Erythroblast (primary cell): ENCODE measurements around the gene ZNF691.

Source experiments
- DNase-seq, 2 experiments: peaks; one replicate each; lab custom pipeline; 2025; lab: John Stamatoyannopoulos, UW
- GATA1 ChIP-seq: IDR thresholded peaks from 2 replicates; pipeline ENCODE4 v1.6.1; 2011; ENCODE audit warnings: low read depth, mild to moderate bottlenecking, control low read depth, low read length, moderate library complexity
- POLR2A ChIP-seq: IDR thresholded peaks from 2 replicates; pipeline ENCODE4 v1.6.1; 2011; ENCODE audit warnings: mild to moderate bottlenecking, low read length

ZNF691 gene

DNA sequence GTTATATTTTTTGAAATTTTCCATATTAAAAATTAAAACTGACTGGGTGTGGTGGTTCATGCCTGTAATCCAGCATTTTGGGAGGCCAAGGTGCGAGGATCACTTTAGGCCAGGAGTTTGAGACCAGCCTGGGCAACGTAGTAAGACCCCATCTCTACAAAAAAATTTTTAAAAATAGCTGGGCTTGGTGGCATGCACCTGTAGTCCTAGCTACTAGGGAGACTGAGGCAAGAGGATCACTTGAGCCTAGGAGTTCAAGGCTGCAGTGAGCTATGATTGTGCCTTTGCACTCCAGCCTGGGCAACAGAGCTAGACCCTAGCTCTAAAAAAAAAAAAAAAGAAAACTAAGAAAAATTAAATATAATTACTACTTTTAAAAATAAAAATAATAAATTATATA lies 24.7 kb upstream of the ZNF691 start:
- no peak for DNase-seq
- TF ChIP-seq GATA1, result no peak

DNA sequence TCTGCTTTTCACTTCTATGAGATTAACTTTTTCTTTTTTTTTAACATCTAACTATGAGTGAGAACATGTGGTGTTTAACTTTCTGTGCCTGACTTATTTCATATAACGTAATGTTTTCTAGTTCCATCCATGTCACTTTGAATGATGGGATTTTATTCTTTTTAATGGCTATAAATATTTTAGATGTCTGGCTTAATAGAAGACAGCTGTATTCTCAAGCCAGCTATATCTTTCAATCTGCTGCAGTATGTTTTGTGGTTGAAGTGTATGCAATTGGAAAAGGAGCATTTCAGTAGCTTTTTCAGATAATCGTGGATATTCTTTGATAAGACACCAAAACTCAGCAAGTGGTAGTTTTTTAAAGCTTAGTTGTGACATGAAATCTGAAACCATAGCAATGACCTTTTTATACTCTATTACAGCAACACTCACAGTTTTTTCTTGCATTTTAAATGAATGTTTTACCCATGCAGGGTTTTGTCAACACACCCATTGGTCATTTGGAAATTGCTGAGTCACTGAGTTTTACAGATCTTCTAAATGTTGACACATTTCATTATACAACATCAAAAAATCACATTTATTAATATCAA lies 23.5 kb upstream of the ZNF691 start:
- TF ChIP-seq GATA1, result no peak
- peak; percentile 68 to 75 for DNase-seq

DNA sequence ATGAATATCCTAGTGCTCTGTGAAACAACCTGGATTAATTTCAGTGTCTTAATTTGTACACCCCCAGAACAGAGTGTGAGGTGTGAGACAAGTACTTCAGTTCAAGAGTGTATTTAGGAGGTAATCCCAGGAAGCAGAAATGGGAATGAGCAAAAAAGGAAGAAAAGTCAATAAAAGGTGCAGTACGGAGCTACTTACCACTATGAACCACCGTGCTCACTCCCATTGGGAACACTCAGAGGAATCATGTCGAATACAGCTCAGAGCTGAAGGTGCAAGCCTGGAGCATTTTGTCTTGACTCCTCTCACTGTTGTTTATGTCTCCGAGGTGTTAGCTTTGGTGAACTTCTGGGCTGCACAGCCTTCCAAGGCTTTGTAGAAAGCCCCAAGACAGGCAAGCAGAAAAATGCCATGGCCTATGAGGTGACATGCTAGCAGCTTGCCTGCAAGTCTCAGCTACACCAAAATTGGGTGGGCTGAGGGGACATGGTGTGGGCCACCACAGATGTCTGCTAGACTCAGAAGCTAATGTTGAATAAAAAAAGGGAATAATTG lies 21.9 kb upstream of the ZNF691 start:
- TF ChIP-seq POLR2A (no peak), GATA1 (no peak)
- no peak for DNase-seq

DNA sequence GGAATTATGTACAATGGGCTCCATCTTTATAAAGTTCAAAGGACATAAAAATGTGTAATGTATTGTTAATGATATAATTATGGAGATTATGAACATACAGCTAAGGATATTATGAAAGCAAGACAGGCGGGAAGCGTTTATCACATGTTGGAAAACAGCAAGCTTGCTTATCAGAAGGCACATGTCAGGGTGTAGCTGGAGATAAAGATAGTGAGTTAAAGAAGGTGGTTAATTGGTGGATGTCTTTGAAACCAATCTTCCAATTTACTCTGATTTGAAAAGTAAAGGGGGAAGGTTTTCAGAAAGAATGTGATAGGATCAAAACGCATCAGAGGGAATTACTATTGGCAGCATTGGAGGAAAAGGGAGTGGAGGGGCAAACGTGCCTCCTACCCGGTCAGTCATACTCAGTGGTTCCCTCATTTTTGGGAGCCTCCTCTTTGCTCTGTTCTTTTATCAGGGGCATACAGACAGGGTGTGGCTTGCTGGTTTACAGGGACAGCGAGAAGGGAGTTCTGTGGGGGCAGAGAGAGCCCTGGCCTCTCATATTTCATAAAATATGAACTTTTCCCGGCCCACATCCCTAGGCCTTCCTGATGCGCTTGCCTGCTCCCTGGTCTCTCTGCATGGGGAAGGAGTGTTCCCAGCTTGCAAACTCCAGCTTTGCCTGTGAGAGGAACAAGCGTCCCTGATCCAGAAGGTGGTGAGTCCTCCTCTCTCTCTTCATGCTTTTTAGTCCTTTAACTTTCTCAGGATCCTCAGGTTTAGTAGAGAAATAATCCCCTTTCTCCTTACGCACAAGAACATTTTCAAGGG lies 21.2 kb upstream of the ZNF691 start:
- peak; percentile 94 to 97 for DNase-seq
- TF ChIP-seq GATA1 (peak; percentile 79), POLR2A (peak; percentile 85)

DNA sequence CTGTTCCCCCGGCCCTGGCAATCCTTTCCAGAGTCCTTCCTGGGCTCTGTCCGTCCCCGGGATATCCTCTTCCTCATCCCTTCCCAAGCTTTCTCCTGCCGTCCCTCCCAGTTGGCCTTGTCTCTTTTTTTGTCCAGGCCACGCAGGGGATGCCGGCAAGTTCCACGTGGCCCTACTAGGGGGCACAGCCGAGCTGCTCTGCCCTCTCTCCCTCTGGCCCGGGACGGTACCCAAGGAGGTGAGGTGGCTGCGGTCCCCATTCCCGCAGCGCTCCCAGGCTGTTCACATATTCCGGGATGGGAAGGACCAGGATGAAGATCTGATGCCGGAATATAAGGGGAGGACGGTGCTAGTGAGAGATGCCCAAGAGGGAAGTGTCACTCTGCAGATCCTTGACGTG lies 15.8 kb upstream of the ZNF691 start:
- TF ChIP-seq POLR2A, result no peak
- TF ChIP-seq GATA1, result no peak
- no peak for DNase-seq

DNA sequence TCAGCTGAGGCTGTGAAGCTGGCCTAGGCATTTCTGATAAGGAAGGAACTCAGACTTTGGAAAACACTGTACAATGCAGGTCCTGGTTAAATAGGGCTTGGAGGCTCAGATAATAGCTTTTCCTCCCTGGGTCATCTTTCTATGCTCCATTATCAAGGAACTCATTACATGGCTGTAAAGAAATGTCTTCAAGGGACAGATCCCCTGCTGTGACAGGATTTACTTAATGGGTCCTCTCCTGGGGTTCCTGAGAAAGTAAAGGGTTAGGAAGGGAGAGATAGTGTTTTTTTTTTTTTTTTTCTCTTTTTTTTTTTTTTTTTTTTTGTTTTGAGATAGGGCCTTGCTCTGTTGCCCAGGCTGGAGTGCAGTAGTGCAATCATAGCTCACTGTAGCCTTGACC lies 15.1 kb upstream of the ZNF691 start:
- no peak for DNase-seq
- TF ChIP-seq POLR2A (no peak), GATA1 (no peak)

DNA sequence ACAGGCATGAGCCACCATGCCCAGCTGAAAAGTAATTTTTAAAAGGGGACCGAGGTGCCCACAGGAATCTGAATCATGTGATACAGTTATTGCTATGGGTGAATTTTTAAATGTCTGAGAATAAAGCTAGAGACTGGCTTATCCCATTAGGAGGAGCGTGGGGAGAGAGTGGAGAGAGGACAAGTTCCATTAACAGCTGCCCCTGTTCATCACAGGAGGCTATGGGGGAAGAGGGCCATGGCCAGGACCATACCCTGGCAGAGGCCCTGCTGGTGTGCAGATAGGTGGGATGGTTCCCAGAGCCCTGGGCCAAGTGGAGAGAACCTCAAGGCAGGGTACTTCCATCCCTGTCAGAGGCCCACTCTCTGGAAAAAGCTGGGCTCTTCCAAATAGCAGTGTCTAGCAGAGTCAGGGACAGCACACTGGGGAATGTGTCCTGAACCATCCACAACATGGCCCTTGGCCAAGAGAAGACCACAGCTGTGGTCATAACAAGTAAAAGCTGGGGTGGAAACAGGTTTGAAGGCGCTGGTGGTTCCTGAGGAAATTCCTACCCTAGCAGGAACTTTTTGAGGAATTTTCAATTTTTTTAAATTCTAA lies 13.7 kb upstream of the ZNF691 start:
- no peak for TF ChIP-seq POLR2A
- TF ChIP-seq GATA1, result no peak
- no peak for DNase-seq

DNA sequence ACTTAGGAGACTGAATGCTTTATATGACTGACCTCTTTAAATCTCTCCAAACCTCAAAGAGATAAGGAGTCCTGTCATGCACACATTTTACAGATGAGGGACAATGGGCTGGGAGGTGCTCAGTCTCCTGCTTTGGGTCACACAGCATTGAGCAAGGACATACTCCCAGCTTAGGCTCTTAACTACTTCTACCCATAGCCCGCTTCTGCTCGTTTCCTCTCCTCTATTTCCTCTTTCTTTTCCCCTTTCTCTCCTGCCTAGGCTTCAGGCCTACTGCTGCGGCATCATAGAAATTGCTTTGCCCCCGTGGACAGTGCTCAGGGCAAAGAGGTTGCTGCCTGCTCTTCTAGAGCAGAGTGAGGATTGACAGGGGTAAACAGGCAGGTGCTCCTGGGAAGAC lies 12.4 kb upstream of the ZNF691 start:
- TF ChIP-seq POLR2A (no peak), GATA1 (no peak)
- DNase-seq, result no peak

DNA sequence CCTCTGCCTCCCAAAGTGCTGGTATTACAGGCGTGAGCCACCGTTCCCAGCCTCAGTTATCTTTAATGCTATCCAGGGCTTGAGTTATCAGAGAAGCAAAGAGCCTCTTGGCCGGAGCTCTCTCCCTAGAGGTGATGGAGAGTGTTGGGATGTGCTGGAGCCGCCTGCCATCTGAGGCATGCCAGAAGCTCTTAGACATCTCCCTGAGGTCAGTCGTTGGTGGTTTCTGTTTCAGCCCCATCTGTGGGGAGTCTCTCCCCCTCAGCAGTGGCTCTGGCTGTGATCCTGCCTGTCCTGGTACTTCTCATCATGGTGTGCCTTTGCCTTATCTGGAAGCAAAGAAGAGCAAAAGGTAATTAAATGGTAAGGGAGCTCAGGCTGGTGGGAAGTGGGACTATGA lies 11.6 kb upstream of the ZNF691 start:
- TF ChIP-seq POLR2A (no peak), GATA1 (no peak)

DNA sequence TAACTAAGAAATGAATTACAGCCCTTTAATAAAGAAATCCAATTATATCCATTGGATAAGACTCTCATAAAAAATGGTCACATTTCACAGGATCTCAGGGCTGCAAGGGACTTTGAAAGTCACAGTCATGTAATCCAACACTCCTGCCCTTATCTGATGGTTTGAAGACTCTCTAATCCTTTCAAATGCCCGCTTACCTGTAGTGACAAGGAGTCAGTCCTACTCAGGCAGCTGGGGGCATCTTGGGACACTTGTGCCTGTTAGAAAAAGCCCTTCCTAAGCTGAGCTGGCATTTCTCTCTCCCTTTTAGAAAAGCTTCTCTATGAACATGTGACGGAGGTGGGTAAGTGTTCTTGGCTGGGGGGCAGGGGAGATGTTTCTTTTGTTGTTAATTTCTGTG lies 11.0 kb upstream of the ZNF691 start:
- DNase-seq, result no peak
- TF ChIP-seq GATA1, result no peak
- no peak for TF ChIP-seq POLR2A

More for the DNA sequence above, 11.6 kb upstream of the ZNF691 start:
- DNase-seq, result no peak

DNA sequence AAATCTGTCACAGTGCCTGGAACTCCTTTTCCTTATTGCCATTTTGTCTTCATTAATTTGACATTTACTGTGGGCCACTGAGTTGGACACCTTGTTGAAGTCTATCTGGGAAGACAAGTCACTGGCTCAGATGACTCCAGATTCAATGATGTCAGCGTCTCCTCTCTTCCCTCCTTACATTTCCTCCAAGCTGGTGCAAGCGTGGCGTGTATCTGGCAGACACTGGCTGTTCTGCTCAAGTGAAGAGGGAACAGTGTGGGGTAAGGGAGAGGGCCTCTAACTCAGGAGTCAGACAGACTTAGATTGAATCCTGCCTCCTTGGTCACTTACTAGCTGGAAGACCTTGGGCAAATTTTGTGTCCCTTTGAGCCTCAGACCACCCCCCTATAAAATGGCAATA lies 8.7 kb upstream of the ZNF691 start:
- TF ChIP-seq GATA1 (no peak), POLR2A (no peak)
- DNase-seq, result no peak

DNA sequence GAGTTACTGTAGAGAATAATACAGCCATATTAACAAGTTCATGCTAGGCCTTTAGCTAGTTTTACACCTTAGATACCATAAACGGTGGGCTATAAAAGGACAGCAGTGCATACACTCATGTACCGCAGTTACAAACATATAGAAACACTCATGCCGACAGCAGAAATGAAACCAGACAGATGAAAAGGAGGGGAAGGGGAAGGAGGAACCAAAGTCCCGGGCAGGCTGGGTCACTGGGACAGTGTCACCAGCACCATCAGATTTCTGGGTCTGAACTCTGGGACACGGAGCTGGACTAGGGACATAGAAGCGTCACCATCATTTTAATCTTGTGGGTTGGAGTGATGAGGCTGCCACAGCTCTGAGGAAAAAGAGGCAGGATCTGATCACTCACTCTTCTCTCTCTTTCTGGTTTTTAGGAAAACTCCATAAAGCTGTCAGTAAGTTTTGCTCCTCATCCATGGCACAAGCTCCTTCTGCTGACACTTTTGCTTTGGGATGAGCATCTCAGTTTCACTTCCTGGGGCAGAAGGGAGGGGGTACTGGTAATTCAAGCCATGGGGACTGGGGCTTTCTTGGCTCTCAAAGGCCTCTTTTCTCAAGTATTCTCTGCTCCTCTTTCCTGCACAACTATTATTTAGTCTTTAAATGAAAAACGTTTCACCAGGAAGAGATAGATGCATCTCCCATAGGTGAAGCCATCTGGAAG lies 7.8 kb upstream of the ZNF691 start:
- DNase-seq, result no peak
- TF ChIP-seq GATA1, result no peak
- TF ChIP-seq POLR2A, result no peak

DNA sequence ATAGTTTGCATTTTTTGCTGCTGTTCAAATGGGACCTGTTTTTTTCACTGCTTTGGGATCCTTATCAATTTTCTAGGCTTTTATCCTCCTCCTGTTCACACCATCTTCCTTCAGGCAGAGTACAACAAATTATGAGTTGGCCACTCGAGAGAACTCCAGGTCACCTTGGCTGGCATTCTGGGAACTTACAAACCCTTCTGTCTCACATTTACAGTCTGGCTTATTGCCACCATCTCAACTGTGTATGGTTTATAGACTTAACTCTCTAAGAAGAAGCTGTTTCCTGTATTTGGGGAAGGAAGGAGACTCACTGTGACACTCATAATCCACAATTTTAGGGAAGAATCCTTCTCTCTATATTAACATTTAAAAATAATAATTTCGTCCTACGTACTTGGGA lies 5.4 kb upstream of the ZNF691 start:
- TF ChIP-seq GATA1 (no peak), POLR2A (no peak)
- no peak for DNase-seq
